ENCODE results near the gene PAIP2B. TPM values are rescaled to one million over a fixed set of nuclear protein-coding genes. Genes with fewer than 3 reads are reported as not detected.

Gene PAIP2B, protein sequence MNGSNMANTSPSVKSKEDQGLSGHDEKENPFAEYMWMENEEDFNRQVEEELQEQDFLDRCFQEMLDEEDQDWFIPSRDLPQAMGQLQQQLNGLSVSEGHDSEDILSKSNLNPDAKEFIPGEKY
- total RNA-seq = 0.36 and 0.65 TPM in 2 replicates

GRCh38 chr2:71226965-71227560 lies at the start of gene PAIP2B:
Gene PAIP2B, minus strand, starts transcription at chr2:71227103. Its CDS starts 24,514 bp downstream, at chr2:71202589.

Other genes with a start within 250 kb of the PAIP2B start
- gene ANKRD53, start 248.5 kb downstream of the PAIP2B start, total RNA-seq = 0.20 and 0.30 TPM in 2 replicates
- 49.8 and 61.1 TPM in 2 replicates for gene TEX261, start 232.2 kb downstream of the PAIP2B start, total RNA-seq
- gene NAGK, start 158.5 kb downstream of the PAIP2B start, total RNA-seq = 54.6 and 55.8 TPM in 2 replicates
- 15.1 and 23.0 TPM in 2 replicates for gene MCEE, start 96.9 kb downstream of the PAIP2B start, total RNA-seq
- gene MPHOSPH10, start 96.5 kb downstream of the PAIP2B start, total RNA-seq = 13.6 and 15.2 TPM in 2 replicates
- 88.7 and 111 TPM in 2 replicates for gene ZNF638, start 104.7 kb upstream of the PAIP2B start, total RNA-seq
- gene DYSF, start 226.5 kb upstream of the PAIP2B start, total RNA-seq = 2.3 TPM in 2 replicates